NCI-H226 (cell line): ENCODE measurements around the gene IRF1.
"Not testable (repeated sequence)": the region's sequence is repeated elsewhere in the genome, so short reads cannot be mapped to it uniquely, and the experiment has no call there.

Experiments used
- DNase-seq: peaks from one replicate; pipeline ENCODE4 v3.0.0-alpha.2; 2015

Gene IRF1

GRCh38 chr5:132486318-132487094 is 4.1 kb downstream of the IRF1 start:
- DNase-seq = no peak

GRCh38 chr5:132485641-132486317 is 4.8 kb downstream of the IRF1 start:
- DNase-seq = no peak

GRCh38 chr5:132484876-132485640 is 5.5 kb downstream of the IRF1 start:
- not testable (repeated sequence) for DNase-seq

GRCh38 chr5:132484391-132484725 is 6.2 kb downstream of the IRF1 start:
- no peak for DNase-seq

GRCh38 chr5:132483661-132484390 is 6.7 kb downstream of the IRF1 start:
- no peak for DNase-seq

GRCh38 chr5:132483101-132483500 is 7.5 kb downstream of the IRF1 start:
- DNase-seq = no peak

- no peak for DNase-seq
These were observed 8.9 kb downstream of the IRF1 start for GRCh38 chr5:132481596-132482211.

GRCh38 chr5:132480893-132481595 is 9.5 kb downstream of the IRF1 start:
- DNase-seq = no peak

- no peak for DNase-seq
These were observed 10.1 kb downstream of the IRF1 start for GRCh38 chr5:132480546-132480892.

GRCh38 chr5:132480042-132480441 is 10.5 kb downstream of the IRF1 start:
- DNase-seq = no peak

- DNase-seq = no peak
These were observed 11.2 kb downstream of the IRF1 start for GRCh38 chr5:132479111-132479951.

GRCh38 chr5:132478366-132478871 is 12.2 kb downstream of the IRF1 start:
- no peak for DNase-seq

GRCh38 chr5:132477784-132478365 is 12.7 kb downstream of the IRF1 start:
- DNase-seq = no peak

- DNase-seq = no peak
These were observed 13.4 kb downstream of the IRF1 start for GRCh38 chr5:132476876-132477781.

GRCh38 chr5:132475987-132476875 is 14.3 kb downstream of the IRF1 start:
- DNase-seq = no peak

- no peak for DNase-seq
These were observed 15.1 kb downstream of the IRF1 start for GRCh38 chr5:132475497-132475882.

GRCh38 chr5:132474881-132475496 is 15.6 kb downstream of the IRF1 start:
- no peak for DNase-seq
